ENCODE data around the gene LIPM. TPM values are rescaled to one million over a fixed set of nuclear protein-coding genes. Genes with fewer than 3 reads are reported as not detected.

LIPM gene
- total and polyA plus RNA-seq, 4 donors, result not detected

DNA sequence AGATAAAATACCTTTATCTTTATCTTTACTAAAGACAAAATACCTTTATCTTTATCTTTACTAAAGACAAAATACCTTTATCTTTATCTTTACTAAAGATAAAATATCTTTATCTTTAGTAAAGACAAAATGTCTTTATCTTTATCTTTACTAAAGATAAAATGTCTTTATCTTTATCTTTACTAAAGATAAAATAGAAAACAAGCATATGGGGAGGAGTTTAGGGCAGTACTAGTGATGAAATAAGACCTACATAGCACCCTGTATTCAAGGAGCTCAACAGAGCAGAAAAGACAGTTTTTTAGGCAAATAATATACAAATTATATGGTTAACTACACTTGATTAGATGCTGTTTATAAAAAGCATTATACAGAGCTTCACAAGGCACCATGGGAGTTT lies 29.8 kb downstream of the LIPM start:
- H3K4me1 ChIP-seq (ENCODE audit: control insufficient read depth in 5 of 5, insufficient read depth in 5 of 5, low read length in 5 of 5), result no peaks in the 10 kb centered on the region

DNA sequence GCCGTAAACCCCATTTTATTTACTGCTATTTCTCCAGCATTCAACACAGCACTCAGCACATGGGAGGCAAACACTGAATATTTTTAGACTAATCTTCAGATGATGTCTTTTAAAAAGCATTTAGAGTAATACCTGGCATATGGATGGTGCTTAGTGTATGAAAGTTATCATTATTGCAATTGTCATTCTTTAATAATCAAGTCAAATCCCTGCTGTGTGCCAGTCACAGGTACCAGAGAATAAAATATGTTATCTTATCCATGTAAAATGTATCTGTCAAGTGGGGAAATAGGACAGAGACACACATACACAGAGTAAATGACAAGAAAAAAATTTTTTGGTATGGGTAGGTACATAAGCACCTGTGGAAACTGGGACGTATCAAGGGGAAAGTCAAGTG lies 30.6 kb downstream of the LIPM start:
- Histone ChIP-seq H3K36me3 (ENCODE audit: control insufficient read depth in 4 of 4, insufficient read depth in 4 of 4, low read length in 4 of 4) (no peaks in the 10 kb centered on the region), H3K27me3 (ENCODE audit: control insufficient read depth in 3 of 3, insufficient read depth in 3 of 3, low read length in 2 of 3) (no peaks in the 10 kb centered on the region), H3K9ac (ENCODE audit: insufficient read depth in 1 of 2, low read length in 2 of 2) (no peak overlapping the region), H3K27ac (ENCODE audit: low read depth in 1 of 2, low read length in 1 of 2) (no peak overlapping the region), H3K4me1 (ENCODE audit: control insufficient read depth in 5 of 5, insufficient read depth in 5 of 5, low read length in 5 of 5) (no peaks in the 10 kb centered on the region), H3K9me3 (ENCODE audit: control insufficient read depth in 4 of 4, insufficient read depth in 3 of 4, low read length in 3 of 4) (no peaks in the 10 kb centered on the region), H3K4me3 (no peak overlapping the region)
- DNase-seq (no peak), ATAC-seq (ENCODE audit: insufficient read depth, low FRiP score) (no peak)
- TF ChIP-seq, protein P1, sequence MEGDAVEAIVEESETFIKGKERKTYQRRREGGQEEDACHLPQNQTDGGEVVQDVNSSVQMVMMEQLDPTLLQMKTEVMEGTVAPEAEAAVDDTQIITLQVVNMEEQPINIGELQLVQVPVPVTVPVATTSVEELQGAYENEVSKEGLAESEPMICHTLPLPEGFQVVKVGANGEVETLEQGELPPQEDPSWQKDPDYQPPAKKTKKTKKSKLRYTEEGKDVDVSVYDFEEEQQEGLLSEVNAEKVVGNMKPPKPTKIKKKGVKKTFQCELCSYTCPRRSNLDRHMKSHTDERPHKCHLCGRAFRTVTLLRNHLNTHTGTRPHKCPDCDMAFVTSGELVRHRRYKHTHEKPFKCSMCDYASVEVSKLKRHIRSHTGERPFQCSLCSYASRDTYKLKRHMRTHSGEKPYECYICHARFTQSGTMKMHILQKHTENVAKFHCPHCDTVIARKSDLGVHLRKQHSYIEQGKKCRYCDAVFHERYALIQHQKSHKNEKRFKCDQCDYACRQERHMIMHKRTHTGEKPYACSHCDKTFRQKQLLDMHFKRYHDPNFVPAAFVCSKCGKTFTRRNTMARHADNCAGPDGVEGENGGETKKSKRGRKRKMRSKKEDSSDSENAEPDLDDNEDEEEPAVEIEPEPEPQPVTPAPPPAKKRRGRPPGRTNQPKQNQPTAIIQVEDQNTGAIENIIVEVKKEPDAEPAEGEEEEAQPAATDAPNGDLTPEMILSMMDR (IDR thresholded peaks at IDR 0.05; ENCODE audit: control extremely low read depth, extremely low read depth), result no peak
- WGBS, 2 donors, result 77 to 88% methylated on average over 2 of the region's 2 CpGs

More for the DNA sequence above, 29.8 kb downstream of the LIPM start:
- no peaks in the 10 kb centered on the region for H3K36me3 ChIP-seq (ENCODE audit: control insufficient read depth in 4 of 4, insufficient read depth in 4 of 4, low read length in 4 of 4)
- TF ChIP-seq, protein P1 (IDR thresholded peaks at IDR 0.05; ENCODE audit: control extremely low read depth, extremely low read depth), result no peak
- H3K4me3 ChIP-seq, result no peak overlapping the region
- ATAC-seq (ENCODE audit: insufficient read depth, low FRiP score), result no peak
- H3K9me3 ChIP-seq (ENCODE audit: control insufficient read depth in 4 of 4, insufficient read depth in 3 of 4, low read length in 3 of 4), result no peaks in the 10 kb centered on the region
- H3K27me3 ChIP-seq (ENCODE audit: control insufficient read depth in 3 of 3, insufficient read depth in 3 of 3, low read length in 2 of 3), result no peaks in the 10 kb centered on the region
- DNase-seq, result no peak
- no peak overlapping the region for H3K27ac ChIP-seq (ENCODE audit: low read depth in 1 of 2, low read length in 1 of 2)
- H3K9ac ChIP-seq (ENCODE audit: insufficient read depth in 1 of 2, low read length in 2 of 2), result no peak overlapping the region

DNA sequence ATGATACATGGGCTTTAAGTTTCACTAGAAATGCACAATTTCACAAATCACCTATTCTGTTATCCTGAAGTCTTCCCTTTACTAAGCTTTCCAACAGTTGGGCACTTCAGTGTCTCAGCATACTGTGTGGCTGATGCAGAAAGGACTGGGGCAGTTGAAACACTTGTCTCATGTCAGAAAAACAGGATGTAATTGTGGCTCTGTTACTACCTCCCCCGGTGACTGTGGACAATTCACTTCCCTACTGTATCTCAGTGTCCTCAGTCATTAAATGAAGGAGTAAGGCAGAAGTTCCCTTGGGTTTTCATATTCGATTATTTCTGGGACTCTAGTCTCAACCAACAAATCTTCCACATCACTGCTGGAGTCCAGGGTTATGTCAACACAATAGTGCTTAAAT lies 31.2 kb downstream of the LIPM start:
- DNase-seq, result no peak
- H3K9ac ChIP-seq (ENCODE audit: insufficient read depth in 1 of 2, low read length in 2 of 2), result no peak overlapping the region
- 24 to 48% methylated on average over 2 of the region's 2 CpGs for WGBS, 2 donors
- H3K4me1 ChIP-seq (ENCODE audit: control insufficient read depth in 5 of 5, insufficient read depth in 5 of 5, low read length in 5 of 5), result no peaks in the 10 kb centered on the region
- H3K36me3 ChIP-seq (ENCODE audit: control insufficient read depth in 4 of 4, insufficient read depth in 4 of 4, low read length in 4 of 4), result no peaks in the 10 kb centered on the region
- TF ChIP-seq, protein P1 (IDR thresholded peaks at IDR 0.05; ENCODE audit: control extremely low read depth, extremely low read depth), result no peak
- H3K27ac ChIP-seq (ENCODE audit: low read depth in 1 of 2, low read length in 1 of 2), result no peak overlapping the region
- H3K4me3 ChIP-seq, result no peak overlapping the region
- no peak for ATAC-seq (ENCODE audit: insufficient read depth, low FRiP score)
- H3K9me3 ChIP-seq (ENCODE audit: control insufficient read depth in 4 of 4, insufficient read depth in 3 of 4, low read length in 3 of 4), result no peaks in the 10 kb centered on the region
- H3K27me3 ChIP-seq (ENCODE audit: control insufficient read depth in 3 of 3, insufficient read depth in 3 of 3, low read length in 2 of 3), result no peaks in the 10 kb centered on the region
